NCI-H2107 treated with DMSO at 0.1 percent for 48 hours (cell line): Measurements from ENCODE around the gene METTL4.
A peak's percentile ranks its signal among the peaks of the same experiment; 100 is the strongest.

ENCODE experiments used
- DNase-seq: peaks from one replicate; lab custom pipeline; 2025; ENCODE audit not compliant: unreplicated experiment; lab: John Stamatoyannopoulos, UW

METTL4 gene, protein sequence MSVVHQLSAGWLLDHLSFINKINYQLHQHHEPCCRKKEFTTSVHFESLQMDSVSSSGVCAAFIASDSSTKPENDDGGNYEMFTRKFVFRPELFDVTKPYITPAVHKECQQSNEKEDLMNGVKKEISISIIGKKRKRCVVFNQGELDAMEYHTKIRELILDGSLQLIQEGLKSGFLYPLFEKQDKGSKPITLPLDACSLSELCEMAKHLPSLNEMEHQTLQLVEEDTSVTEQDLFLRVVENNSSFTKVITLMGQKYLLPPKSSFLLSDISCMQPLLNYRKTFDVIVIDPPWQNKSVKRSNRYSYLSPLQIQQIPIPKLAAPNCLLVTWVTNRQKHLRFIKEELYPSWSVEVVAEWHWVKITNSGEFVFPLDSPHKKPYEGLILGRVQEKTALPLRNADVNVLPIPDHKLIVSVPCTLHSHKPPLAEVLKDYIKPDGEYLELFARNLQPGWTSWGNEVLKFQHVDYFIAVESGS

DNA sequence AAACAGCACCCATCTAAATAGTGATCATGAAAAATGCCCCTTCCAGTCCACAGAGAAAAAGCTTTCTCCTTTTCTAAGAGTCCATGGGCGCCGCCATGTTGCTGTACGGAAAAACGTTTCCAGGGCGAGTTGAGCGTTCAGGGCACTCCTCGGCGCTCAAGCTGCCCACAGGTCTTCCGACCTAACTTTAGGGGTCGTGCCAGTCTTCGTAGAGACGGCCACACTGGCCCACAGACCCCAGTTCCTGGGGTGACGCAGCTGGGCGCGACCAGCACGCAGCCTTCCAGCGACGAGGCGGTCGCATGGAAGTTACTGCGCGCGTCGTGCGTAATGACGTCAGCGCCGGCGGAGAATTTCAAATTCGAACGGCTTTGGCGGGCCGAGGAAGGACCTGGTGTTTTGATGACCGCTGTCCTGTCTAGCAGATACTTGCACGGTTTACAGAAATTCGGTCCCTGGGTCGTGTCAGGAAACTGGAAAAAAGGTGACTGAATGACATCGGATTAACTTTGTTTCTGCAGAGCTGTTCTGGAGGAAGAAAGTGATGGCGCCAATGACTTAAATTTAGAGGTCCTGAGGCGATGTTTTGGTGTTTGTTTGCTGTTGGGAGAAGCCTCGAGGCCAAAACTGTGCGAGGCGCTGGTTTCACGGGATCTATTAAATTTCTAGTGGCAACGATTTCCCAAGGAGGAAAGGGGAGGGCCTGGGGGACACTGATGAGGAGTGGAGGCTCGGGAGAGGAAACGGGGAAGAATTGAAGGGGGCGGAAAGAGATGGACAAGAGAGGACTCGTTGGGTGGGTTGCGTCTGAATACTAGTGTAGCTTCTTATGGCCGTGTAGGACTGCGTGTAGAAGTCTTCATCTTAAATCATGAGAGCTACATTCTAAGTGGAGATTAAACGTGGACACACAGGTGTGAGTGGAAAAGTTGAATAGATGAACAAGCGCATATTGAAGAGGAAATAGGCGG, at the start of gene METTL4, which contains the start of gene NDC80:
TSS of gene METTL4 (minus strand) at position 306 of the 971 bp plus-strand sequence. CDS start 4,289 bp downstream, outside the sequence.
TSS of gene NDC80 (plus strand) at position 358 of the 971 bp plus-strand sequence. CDS start 1,429 bp downstream, outside the sequence.
- DNase-seq: peak; percentile 40

DNA sequence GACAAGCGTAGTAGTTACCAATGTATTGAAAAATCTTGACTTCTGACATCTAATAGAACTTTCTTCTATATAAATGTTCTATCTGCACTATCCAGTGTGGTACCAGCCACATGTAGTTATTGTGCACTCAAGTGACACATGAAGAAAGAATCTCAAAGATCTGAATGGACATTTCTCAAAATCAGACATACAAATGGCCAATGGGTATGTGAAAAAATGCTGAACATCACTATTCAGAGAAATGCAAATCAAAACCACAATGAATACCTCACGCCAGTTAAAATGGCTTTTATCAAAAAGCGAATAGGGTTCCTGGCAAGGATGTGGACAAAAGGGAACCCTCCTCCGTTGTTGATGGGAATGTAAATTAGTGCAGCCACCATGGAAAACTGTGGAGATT, 46.7 kb upstream of the METTL4 start:
- DNase-seq: no peak

DNA sequence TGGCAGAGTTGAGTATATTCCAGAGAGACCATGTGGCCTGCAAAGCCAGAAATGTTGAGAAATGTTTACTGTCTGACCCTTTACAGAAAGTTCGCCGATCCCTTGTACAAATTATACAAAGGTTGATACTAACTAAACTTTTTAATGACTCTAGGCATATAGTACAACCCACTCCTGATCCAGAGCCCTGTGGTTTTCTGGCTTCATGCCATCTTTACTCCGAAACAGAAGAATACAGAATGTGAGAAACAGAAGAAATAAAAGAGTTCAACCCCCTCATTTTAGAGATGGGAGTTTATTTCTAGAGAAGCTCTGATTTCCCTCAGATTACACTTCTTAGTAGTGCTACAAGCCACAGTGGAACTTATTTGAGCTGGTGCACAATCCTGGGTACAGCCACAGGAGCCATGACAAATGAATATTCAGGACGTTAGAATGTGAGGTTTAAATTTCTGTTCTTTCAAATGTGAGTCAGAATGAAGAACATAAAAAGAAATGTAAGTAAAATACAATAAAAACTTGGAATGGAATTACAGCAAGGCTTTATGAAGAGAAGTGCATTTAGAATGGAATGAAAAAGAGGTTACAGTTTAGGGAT, 46.2 kb upstream of the METTL4 start:
- DNase-seq: no peak

DNA sequence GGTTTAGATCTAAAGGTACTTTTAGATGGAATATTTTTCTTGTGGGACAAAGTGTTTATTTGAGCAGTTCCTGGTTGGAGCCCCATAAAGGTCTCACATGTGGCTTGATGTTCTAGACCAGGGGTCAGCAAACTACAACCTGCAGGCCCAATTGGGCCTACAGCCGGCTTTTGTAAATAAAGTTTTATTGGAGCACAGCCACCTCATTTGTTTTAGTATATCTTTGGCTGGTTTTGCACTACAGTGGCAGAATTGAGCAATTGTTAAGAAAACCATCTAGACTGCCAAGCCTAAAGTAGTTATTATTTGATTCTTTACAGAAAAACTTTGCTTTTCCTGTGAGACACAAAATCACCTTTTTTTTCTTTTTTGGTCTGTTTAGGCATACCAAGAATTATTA, 41.7 kb upstream of the METTL4 start:
- DNase-seq: no peak

DNA sequence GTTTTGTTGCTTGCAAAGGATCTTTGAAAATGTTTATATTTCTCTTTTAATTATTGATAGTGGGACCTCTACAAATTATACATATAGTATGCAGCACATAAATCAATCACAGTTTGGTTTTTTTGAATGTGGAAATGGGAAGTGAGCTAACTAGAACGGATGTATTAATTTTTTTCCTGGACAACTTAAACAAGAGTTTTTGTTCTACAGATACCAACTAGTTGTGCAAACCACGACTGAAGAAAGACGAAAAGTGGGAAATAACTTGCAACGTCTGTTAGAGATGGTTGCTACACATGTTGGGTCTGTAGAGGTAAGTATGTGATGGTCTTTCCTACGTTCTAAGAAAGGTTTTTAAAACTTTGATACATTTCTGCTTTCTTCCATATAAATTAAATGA, 39.2 kb upstream of the METTL4 start:
- no peak for DNase-seq

DNA sequence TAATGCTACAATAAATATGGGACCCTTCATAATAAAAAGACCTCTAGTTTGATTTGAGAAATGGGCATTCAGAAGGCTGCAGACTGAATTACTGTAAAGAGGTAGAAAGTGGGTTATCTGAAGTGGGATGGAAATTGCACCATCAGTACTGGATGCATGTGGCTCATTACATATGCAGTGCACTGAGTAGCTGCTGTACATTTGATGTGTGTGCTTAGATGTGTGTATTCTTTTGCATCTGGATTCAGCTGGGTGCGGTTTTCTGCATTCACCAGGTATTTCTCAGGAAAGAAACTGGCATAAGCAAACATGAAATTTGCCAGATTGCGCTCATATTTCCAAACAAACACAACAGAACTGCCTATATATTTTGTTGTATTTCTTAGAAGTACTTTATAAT, 38.3 kb upstream of the METTL4 start:
- no peak for DNase-seq

DNA sequence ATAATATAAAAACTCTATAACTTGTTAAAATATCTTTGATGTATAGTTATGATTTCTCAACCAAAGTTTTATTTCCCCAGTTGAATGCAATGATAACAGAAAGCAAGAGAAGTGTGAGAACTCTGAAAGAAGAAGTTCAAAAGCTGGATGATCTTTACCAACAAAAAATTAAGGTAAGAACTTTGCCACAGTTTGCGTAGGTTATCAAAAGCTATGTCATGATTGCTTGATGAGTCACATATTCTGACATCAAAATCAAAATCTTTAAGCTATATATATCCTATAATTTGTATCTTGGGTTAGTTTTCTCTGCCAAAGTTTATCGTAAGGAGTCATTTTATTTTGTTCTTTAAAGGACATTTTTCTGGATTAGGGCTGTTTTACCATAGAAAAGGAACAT, 35.0 kb upstream of the METTL4 start:
- no peak for DNase-seq

DNA sequence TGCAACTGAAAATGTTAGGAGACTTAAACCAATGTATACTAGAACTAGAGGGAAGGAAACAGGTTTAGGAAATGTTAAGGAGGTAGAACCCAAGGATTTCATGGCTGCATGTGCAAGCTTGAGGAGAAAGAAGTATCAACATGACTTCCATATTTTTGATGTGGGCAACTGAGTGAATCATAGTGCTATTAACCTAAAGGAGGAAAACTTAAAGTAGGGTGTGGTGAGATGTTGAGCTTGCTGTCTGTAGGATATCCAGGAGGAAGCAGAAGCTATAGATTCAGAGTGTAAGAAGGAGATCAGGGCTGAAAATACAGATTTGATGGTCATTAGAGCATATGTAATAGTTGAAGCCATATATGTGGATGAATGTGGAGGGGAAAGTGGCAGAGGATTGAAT, 31.5 kb upstream of the METTL4 start:
- no peak for DNase-seq

DNA sequence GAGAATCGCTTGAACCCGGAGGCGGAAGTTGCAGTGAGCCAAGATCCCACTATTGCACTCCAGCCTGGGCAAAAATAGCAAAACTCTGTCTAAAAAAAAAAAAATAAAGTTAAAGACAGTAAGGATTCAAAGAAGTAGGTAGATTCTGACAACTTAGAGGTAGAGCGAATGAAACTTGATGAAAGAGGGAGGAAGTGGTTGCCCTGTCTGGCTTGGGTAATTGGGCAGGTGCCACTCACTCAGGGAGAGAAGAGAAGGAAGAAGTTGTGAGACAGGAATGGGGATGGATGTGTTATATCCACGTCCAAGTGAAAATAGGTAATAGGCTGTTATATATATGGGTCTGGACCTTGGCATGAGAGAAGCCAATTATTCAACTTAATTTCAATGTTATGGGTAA, 26.3 kb upstream of the METTL4 start:
- DNase-seq: no peak

DNA sequence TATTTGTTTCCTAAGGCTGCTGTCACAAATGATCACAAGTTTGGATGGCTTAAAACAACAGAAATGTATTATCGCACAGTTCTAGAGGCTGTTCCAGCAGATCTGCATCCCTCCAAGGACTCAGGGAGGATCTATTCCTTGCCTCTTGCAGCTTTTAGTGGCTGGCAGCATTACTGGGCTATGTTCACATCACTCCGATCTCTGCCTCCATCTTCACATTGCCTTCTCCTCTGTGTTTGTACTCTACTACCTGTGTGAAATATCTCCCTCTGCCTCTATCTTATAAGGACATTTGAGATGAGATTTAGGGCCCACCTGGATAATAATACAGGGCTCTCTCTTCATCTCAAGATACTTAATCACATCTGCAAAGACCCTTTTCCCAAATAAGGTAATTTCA, 19.0 kb upstream of the METTL4 start:
- DNase-seq: no peak

DNA sequence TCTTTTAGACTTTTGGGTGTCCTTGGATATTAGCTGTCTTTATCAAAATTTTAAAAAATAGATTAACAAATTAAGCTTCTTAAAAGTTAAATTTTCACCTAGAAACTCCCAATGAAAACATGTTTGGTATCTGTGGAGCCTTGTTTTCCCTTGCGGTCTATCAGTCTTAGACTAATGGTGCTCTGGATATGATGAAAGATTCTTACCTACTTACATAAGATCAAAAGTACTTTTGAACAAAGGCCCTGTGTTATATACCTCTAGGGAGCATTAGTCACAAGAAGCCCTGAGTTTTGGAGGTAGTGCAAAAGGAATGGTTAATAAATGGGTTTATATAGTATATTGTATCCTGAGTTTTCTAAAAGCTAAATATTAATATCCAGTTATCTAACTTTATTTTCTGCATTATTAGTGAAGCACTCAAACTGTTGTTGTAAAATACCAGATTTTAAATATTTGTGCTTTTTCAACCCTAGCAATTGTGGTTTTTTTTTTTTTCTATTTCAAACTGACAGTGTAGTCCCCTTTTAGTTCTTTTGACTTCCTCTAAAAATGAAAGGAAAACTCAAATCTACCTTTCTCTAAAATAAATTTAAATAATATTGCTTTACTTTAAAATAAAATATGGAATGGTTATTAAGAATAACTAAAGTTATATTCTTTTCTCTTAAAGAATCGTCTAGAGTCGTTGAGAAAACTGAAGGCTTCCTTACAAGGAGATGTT, 18.2 kb upstream of the METTL4 start:
- DNase-seq: no peak

DNA sequence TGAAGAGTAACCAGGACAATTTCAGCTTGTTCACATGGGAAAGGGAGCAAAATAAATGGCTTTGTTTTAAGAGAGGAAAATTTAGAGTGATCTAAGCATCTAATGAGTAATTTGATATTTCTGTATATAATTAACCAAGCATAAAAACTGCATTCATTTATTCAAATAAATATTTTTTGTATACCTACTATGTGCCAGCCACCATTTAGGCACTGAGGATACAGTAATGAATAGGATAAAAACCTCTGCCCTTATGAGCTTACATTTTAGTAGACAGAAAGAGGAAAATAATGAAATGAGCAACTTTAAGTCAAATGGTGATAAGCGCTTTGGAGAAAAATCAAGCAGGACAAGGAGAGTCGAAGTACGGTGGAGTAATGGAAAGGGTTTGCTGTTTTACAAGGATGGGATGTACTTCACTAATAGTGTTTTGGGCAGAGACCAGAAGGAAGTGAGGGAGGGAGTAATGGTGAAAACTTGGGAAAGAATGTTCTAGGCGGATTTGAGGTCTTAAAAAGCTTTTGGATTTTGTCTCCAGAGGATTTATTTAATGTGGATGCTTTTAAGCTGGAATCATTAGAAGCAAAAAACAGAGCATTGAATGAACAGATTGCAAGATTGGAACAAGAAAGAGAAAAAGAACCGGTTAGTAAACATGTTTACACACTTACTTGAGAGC, 17.5 kb upstream of the METTL4 start:
- no peak for DNase-seq

DNA sequence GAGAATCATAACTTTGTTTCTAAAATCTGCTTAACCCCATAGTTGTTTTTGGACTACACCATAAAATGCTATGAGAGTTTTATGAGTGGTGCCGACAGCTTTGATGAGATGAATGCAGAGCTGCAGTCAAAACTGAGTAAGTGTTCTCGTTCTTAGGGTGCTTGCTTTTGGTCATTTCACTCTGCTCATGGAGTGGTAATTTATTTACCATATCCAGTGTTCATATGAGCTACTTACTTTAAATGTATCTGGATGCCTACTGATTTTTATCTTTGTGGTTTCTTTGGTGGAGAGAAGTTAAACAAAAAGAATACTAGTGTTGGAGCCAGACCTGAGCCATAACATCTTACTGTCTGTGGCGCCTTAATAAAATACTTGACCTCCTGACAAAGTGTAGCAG, 16.5 kb upstream of the METTL4 start:
- no peak for DNase-seq

DNA sequence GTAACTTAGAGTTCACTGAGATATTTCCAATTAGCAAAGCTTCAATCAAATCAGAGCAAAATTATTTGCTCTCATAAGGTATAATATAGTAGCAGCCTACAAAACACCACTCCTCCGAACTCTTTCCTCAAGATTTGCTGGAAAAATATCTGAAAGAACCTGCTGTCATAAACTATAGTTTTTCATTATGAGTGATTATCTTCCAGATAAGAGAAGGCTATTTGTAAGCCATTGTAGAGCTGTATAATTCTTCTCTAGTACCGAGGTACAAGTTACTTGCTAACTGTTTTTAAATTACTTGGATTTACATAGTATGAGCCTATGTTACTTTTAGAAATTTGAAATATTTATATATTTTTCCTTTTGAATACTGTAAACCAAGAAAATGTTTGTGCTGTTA, 2.1 kb upstream of the METTL4 start:
- no peak for DNase-seq

DNA sequence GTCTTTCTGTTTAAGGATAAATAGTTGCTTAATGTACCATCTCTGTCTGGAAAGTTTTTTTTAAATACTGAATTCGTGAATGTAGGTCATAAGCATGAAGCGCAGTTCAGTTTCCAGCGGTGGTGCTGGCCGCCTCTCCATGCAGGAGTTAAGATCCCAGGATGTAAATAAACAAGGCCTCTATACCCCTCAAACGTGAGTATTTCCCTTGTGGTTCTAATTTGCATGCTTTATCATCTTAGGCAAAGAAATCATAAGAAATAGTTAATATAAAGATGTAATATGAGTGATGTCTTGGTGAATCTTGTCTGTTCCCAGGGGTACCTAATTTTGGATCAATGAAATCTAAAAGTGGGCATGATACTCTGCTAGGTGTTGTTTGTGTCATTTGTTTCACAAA, 1.6 kb upstream of the METTL4 start:
- DNase-seq: no peak

DNA sequence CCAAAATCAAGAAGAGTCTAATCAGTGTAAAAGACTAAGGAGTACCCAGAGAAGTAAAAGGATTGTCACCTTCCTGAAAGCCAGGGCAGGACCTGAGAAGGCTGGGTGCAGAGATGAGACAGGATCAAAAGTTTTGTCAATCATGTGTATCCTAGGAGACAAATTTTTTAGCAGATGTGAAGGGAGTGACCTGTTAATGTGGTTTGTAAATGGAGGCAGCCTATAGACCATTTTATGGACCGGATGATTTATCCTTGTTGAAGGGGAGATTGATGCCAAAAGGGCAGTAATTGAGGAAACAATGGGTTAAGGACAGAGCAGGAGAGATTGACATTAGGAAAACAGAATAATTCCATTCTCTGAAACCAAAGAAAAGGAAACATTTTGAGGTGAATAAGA, 865 bp upstream of the METTL4 start:
- DNase-seq: no peak

DNA sequence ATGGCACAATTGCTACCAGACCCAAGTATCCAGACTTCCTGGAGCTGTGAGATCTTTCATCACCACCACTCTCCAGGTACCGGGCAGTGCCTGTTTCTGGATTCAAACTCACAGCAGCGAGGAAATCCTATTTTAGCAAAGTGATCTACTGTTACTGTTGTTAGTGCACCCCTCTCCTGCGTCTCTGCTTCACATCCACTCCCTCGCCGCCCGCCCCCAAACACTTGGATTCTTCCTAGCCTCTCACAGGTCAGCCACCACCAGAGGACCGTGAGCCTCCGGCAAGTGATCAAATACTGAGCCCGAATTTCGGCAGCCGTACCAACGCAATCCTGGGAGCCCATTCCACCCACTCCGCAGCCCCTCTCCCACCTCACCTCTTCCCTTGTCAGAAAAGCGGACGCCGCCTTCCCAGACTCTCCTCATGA, 519 bp downstream of the METTL4 start:
- no peak for DNase-seq

DNA sequence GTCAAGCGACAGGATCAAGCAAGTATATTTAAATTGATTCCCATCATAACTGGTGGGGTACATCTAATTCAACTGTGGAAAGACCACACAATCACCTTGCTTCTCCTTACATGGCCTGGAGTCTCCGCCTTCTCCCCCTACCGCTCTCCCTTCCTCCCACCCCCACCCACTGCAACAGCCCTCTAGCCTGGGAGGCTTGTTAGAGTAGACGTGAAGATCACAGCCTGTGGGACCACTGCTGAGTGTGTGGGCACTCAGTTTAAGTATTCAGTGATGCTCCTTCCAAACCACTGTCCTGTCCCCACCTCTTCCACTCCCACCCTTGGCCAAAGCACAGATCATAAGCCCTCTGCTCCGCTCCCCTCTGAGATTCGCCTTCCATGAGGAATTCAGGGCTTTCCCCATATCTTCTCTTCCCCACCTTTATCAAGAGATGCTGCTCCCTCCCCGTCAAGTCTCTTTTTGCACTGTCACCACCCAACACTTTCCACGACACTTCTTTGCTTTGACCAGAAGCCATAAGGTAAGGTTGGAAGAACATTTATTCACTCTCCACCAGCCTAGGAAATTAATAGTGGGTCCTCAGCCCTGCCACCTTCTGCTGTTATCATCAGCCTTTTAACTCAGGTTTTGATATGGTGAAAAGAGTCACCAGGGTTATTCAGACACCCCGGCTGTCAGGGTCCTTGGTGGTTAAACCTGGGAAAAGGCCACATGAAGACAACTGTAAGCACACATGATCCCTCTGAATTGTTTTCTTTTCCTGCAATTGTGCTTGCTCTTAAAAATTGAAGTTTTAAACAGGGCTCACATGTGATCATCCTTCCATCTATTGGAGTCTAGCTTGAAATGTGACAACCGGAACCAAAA, 1.7 kb downstream of the METTL4 start:
- no peak for DNase-seq

DNA sequence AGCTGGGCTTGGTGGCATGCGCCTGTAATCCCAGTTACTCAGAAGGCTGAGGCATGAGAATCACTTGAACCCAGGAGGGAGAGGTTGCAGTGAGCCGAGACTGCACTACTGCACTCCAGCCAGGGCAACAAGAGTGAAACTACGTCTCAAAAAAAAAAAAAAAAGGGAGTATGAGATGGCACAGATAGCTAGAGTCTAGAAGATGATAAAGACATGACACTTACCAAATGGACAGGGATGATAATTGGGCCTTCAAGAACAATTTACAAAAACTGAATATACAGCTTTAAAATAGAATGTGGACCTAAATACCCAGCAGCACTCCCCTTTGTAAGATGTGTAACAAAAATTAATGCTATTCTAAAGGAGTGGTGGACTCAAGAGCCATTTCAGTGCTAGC, 2.7 kb downstream of the METTL4 start:
- no peak for DNase-seq
